GM18526 (cell line): ENCODE data around the gene SMIM33.

Source experiments
- POLR2A ChIP-seq: IDR thresholded peaks from 3 replicates; pipeline ENCODE4 v1.6.1; 2011; ENCODE audit not compliant: insufficient read length; ENCODE audit errors: extremely low read depth

SMIM33 gene

GRCh38 chr5:139451878-139452660 is 18.7 kb upstream of the SMIM33 start:
- no peak for TF ChIP-seq POLR2A

GRCh38 chr5:139453683-139454567 is 16.9 kb upstream of the SMIM33 start:
- TF ChIP-seq POLR2A: no peak

DNA sequence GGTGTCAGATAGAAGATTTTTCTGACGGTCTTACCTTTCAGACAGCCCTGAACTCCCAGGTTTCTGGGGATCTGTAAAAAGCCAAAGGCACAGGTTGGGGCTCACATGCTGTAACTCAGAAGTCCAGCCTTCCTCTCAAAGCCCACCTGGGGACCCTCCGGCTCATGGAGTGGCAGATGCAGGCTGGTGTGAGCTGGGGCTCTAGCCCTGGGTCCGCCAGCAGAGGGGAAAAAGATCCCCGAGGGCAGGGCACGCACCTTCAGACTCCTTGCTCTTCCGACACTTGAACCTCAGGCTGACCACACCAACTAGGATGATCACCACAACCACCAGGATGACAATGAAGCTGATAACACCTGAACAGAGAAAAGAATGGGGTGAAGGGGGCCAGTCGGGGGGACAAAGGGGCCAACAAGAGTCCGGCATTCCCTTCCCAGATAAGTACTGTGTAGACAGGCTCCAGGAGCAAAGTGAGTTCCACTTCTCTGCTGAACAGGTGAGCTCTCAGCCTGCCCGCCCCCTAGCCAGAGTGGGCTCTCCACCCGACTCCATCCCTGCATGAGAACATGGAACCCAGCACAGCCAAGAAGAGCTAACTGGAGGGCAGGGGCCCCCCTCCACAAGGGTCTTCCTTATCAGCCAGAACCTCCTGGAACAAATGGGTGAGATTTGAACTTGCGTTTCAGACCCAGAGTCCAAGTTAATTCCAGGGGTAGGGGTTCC is 16.1 kb upstream of the SMIM33 start:
- TF ChIP-seq POLR2A: no peak

DNA sequence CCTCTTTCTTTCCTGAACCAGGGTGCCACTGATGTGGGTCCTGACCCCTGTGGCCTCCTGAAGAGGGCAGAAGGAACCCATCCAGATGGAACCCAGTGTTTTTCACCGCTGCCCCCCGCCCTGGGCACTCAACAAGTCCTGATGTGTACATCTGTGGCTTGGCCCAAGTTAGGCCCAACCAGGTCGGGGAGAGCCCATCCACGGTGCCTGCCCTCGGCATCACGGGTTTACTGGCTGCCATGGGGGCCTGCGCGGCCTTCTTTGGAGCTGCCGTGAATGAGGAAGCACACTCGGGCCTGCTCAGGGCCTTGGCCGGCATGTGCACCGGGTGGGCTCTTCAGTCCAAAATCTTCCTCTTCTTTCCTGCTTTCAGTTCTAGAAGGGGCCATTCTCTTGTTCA is 14.0 kb upstream of the SMIM33 start:
- TF ChIP-seq POLR2A: no peak

DNA sequence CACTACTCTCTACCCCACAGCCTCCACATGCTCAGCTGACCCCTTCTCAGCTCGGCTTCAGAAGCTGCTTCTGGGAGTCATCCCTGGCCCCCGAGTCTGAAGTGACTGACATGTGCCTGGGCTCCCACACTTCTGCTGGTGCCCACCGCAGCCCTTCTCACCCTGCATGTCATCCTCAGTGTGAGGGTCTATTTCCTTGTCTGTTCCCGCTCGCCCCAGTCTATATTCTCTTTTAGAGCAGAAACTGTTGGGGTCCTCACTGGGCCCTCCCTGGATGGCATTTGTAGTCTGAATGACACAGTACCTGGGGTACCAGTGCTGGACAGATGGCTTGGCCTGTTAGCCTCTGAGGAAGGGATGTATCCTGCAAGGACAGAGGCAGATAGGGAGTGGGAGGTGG is 13.6 kb upstream of the SMIM33 start:
- TF ChIP-seq POLR2A: no peak

GRCh38 chr5:139457653-139458306 is 13.0 kb upstream of the SMIM33 start:
- TF ChIP-seq POLR2A: no peak

GRCh38 chr5:139458580-139459407 is 12.0 kb upstream of the SMIM33 start:
- no peak for TF ChIP-seq POLR2A

DNA sequence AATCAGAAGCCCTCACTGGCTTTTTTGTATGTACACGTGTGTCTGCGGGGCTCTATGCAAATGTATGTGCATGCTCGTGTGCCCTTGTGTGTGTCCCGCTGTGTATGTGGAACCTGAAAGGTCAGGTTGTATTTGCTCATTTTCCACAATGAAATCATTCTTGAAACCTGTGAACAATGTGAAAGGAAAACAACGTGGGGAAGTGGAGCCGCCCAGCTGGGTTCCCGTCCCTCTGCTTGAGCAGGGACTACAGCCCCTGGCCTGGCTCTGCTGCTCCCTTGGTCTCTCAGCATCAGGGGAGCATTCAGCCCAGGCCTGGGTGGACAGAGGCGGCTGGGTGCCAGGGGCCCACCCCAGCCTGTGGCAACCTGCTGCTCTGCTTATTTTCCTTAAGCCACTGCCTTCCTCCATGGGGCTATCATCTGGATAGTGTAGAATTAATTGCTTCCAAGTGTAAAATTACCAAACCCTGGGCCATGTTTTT is 11.3 kb upstream of the SMIM33 start:
- no peak for TF ChIP-seq POLR2A

- no peak for TF ChIP-seq POLR2A
Observed at GRCh38 chr5:139460455-139460854, 10.3 kb upstream of the SMIM33 start.

GRCh38 chr5:139461176-139461575 is 9.6 kb upstream of the SMIM33 start:
- TF ChIP-seq POLR2A: no peak

DNA sequence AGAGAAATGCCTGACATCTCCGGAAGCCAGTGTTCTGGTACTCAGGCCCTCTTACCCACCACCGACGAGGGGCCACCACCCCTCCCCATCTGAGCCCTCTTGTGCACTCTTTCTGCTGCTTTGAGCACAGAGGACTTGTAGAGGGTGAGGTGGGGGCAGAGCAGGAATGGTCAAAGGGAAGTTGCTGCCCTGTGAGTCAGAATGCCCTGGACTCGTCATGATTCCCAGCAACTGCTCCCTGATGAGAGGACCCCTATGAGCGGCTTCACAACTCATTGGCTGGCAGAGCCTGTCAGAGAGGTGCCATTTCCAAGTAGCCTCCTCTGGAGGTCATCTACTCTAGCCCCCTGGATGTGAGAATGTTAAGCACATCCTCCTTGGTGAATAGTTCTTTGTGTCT is 9.1 kb upstream of the SMIM33 start:
- no peak for TF ChIP-seq POLR2A

GRCh38 chr5:139462586-139463276 is 8.1 kb upstream of the SMIM33 start, which contains the start of gene ECSCR:
ECSCR (minus strand) TSS chr5:139462743; CDS start chr5:139462670, 73 bp downstream.
- TF ChIP-seq POLR2A: no peak

- TF ChIP-seq POLR2A: no peak
Observed at GRCh38 chr5:139468421-139468931, 2.3 kb upstream of the SMIM33 start.

DNA sequence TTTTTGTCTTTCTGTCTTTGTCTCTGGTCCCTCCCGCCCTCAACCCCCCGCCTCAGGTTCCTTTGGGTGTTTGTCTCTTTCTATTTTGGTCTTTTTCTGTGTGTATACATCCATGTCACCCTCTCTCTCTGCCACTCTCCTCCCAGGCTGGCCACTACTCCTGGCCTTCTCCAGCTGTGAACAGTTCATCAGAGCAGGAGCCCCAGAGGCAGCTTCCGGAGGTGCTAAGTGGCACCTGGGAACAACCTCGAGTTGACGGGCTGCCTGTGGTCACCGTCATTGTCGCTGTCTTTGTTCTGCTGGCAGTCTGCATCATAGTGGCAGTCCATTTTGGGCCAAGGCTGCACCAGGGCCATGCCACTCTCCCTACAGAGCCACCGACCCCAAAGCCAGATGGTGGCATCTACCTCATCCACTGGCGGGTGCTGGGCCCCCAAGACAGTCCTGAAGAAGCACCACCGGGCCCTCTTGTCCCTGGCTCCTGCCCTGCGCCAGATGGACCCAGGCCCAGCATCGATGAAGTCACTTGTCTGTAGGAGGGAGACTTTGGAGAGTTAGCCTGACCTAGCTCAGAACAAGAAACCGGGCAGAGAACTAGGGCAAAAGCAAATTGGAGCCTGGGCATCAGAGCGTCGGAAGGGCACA is 1.7 kb downstream of the SMIM33 start:
- TF ChIP-seq POLR2A: no peak
